Ramos (cell line): ENCODE measurements around the gene SINHCAF.

Experiments used
- in situ Hi-C: fragments of 300-500 bp; cut with MboI; formaldehyde crosslinking; loops from one replicate; pipeline ENCODE4 v1.14.3; 2022; ENCODE audit warnings: low sequenced_read_pairs; ENCODE audit not compliant: unreplicated experiment

SINHCAF gene

GRCh38 chr12:31236998-31237637 is 88.8 kb downstream of the SINHCAF start:
- in situ Hi-C loops, result loop anchor here (10.0 kb wide), 2 partner anchors 102 to 392 kb away; no protein-coding TSS in a partner anchor

- in situ Hi-C loops, result loop anchor here (10.0 kb wide), 2 partner anchors 101 to 391 kb away; no protein-coding TSS in a partner anchor
These were observed 90.0 kb downstream of the SINHCAF start for GRCh38 chr12:31235868-31236395.

- in situ Hi-C loops, result loop anchor here (10.0 kb wide), 2 partner anchors 100 to 390 kb away; no protein-coding TSS in a partner anchor
These were observed 90.7 kb downstream of the SINHCAF start for GRCh38 chr12:31234955-31235867.

- in situ Hi-C loops, result loop anchor here (10.0 kb wide), 2 partner anchors 99 to 389 kb away; no protein-coding TSS in a partner anchor
These were observed 91.7 kb downstream of the SINHCAF start for GRCh38 chr12:31234053-31234840.

GRCh38 chr12:31233061-31233730 is 92.8 kb downstream of the SINHCAF start:
- in situ Hi-C loops, result loop anchor here (10.0 kb wide), 2 partner anchors 98 to 388 kb away; no protein-coding TSS in a partner anchor

- in situ Hi-C loops, result loop anchor here (10.0 kb wide), 2 partner anchors 98 to 388 kb away; no protein-coding TSS in a partner anchor
These were observed 93.5 kb downstream of the SINHCAF start for GRCh38 chr12:31232361-31232965.

- in situ Hi-C loops, result loop anchor here (10.0 kb wide), 2 partner anchors 97 to 387 kb away; no protein-coding TSS in a partner anchor
These were observed 94.2 kb downstream of the SINHCAF start for GRCh38 chr12:31231611-31232360.
